Loucy (cell line): ENCODE data around the gene JAGN1.

Experiments
- CTCF ChIP-seq: fragments of 200-600 bp; sonication (generic); conservative IDR thresholded peaks from 2 replicates; pipeline ENCODE4 v1.5.1; 2014; ENCODE audit warnings: mild to moderate bottlenecking, antibody characterized with exemption, low read length
- EZH2phosphoT487 ChIP-seq: fragments of 200-600 bp; IDR thresholded peaks from 2 replicates; pipeline ENCODE4 v1.6.1; 2018; ENCODE audit warnings: antibody characterized with exemption, mild to moderate bottlenecking, moderate library complexity, borderline replicate concordance

- TF ChIP-seq CTCF (no peak), EZH2phosphoT487 (no peak)
Measured at GRCh38 chr3:9932535-9932842, 42.1 kb downstream of the JAGN1 start.
